ENCODE measurements around the gene TRIM46. TPM values are rescaled to one million over a fixed set of nuclear protein-coding genes. Genes with fewer than 3 reads are reported as not detected.

Gene TRIM46
- 0.63 and 1.9 TPM in 2 replicates for total RNA-seq (2014; rRNA removed; shearing (Covaris generic))

- peak; percentile 68 for DNase-seq (ENCODE audit: low read depth)
Observed at GRCh38 chr1:155173478-155174323, at the start of gene TRIM46. TRIM46 (plus strand) TSS chr1:155173849; CDS start chr1:155173967, 118 bp downstream.

DNA sequence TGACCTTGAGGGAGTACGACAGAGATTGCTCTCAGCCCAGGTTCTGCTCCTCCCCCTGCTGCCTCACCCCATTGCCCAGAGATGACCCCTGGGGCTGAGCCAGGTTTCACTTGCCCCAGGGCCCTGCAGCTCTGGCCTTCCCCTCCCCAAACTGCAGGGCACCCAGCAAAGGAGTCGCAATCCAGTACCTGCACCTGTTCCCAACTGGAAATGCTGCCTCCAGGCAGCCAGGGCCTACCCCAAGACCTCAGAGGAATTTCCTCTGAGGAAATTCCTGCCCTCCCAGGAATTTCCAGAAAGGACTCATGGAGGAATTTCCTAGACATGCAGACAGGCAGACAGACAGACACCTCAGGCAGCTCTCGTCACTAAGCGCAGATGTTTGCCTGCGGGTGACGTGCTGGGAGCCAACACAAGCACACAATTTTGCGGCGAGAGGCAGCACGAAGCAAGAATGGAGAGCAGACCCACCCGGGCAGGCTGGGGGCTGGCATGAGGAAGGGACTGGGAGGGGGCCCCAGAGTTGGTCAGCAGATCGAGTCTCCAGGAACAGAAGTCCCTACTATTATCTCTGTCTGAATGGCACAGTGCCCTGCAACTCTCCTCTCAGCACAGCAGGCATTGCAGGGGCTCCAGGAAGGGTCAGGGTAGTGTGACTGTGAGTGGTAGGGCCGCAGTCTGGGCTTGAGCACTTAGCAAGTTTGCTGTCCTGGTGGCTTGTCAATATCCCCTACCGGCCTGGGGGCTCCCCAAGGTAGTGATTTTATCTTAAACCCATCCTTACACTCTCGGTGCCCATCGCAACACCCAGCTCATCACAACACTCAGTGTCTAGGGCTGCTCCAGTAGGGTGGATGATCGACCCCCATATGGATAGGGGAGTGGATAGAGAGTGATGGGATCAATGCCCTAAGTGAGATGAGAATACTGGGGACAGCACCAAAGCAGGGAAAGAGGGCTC lies 48.9 kb upstream of the TRIM46 start:
- peak; percentile 88 for DNase-seq (ENCODE audit: low read depth)

GRCh38 chr1:155125511-155125945 lies 48.1 kb upstream of the TRIM46 start:
- no peak for DNase-seq (ENCODE audit: low read depth)

GRCh38 chr1:155125946-155126555 lies 47.6 kb upstream of the TRIM46 start:
- peak; percentile 49 for DNase-seq (ENCODE audit: low read depth)

DNA sequence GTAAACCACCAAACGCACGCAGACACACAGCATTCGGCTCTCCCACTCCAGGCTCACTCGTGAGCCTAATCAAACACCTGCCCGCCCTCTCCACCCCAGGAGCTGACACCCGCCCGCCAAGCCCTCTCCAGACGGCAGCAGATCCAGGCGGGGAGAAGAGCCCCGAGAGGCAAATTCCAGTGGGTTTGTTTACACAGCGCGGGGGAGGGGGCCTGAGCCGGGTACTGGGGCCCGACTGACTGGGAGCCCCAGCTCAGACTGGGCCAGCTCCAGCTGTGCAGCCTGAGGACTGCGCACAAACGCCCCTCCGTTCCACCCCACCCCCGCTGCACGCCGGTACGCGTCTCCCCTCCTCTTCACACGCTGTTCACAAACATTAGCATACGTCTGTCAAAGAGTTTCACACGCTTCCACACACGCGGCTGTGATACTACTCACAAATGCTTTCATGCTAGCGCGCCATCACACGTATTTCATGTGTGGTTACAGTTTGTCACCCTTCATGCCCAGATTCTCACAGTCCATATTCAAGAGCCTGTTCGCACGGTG lies 47.0 kb upstream of the TRIM46 start:
- DNase-seq (ENCODE audit: low read depth): peak; percentile 70

DNA sequence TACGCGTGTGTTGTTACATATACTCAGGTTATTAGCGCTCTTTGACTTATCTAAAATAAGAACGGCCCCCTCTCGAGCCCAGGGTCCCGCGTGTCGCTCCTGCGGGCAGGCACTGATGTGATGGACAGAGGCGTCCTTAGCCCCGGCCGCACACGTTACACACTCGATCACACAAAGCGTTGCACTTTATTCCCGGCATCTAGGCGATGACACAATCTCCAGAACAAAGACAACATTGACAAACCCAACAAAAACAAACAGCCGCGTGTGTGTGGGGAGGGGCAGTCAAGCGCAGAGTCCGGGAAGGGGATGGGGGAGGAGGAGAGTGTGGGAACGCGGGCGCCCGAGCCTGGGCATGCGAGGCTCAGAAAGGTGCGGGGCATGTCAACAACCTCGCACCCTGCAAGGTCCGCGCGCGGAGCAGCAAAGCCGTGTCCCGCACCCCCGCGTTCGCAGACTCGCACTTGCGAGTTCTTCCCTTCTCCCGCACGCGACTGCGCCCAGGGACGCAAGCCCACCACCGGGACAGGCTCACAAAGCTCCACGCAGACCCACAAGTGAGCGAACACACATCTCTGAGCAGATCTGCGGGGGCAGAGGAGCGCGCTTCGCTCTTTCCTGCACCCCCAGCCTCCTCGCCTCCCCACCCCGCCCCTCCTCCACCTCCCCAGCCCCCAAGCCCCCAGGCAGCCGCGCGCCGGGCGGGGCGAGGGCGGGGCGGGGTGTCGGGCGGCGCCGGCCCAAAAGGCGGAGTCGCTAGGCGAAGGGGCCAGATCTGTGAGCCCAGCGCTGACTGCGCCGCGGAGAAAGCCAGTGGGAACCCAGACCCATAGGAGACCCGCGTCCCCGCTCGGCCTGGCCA lies 46.3 kb upstream of the TRIM46 start, which contains the start of gene EFNA1:
TSS of gene EFNA1 (plus strand) at position 772 of the 862 bp plus-strand sequence. CDS start 102 bp downstream, outside the sequence.
- DNase-seq (ENCODE audit: low read depth): peak; percentile 85

DNA sequence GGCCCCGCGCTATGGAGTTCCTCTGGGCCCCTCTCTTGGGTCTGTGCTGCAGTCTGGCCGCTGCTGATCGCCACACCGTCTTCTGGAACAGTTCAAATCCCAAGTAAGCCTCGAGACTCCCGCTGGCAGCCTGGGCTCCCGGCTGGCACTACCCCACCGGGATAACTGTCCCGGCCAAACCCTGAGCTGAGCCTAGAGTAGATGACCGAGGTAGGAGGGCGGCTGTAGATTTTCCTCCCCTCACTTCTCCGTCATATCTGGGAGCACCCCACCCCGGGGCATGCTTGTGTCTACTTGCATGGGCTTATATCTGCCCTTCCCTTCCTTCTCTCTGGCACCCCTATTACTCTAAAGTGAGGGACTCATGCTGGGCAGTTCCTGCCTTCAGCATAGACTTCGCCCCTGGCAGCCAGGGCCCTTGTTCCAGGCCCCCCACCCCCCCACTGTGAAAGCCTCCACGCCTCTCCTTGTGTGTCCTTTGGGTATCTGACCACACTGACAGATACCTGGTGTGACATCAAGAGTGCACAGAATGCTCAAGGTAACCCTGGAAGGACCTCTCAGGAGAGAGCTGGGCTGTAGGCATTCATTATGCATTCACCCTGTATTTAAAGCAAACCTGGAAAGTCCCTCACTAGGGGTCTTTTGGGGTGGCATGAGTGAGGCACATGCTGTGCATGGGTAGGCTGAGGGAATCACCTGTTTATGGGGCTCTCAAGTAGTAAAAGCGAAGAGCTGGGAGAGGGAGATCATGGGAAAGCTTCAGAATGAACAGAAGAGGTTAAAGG lies 45.5 kb upstream of the TRIM46 start:
- DNase-seq (ENCODE audit: low read depth): no peak

GRCh38 chr1:155128755-155129473 lies 44.7 kb upstream of the TRIM46 start:
- peak; percentile 59 for DNase-seq (ENCODE audit: low read depth)

- no peak for DNase-seq (ENCODE audit: low read depth)
Observed at GRCh38 chr1:155130272-155131006, 43.2 kb upstream of the TRIM46 start.

GRCh38 chr1:155131285-155131684 lies 42.4 kb upstream of the TRIM46 start:
- DNase-seq (ENCODE audit: low read depth): no peak

- DNase-seq (ENCODE audit: low read depth): no peak
Observed at GRCh38 chr1:155131856-155132255, 41.8 kb upstream of the TRIM46 start.

DNA sequence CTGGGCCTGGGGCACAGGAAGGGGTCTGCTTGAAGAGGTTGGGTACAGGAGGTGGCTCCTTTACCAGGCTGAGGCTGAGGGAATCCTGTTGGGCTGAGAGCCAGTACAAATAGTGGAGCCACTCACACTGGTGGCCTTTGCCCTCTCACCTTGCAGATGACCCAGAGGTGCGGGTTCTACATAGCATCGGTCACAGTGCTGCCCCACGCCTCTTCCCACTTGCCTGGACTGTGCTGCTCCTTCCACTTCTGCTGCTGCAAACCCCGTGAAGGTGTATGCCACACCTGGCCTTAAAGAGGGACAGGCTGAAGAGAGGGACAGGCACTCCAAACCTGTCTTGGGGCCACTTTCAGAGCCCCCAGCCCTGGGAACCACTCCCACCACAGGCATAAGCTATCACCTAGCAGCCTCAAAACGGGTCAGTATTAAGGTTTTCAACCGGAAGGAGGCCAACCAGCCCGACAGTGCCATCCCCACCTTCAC lies 39.8 kb upstream of the TRIM46 start:
- DNase-seq (ENCODE audit: low read depth): no peak

DNA sequence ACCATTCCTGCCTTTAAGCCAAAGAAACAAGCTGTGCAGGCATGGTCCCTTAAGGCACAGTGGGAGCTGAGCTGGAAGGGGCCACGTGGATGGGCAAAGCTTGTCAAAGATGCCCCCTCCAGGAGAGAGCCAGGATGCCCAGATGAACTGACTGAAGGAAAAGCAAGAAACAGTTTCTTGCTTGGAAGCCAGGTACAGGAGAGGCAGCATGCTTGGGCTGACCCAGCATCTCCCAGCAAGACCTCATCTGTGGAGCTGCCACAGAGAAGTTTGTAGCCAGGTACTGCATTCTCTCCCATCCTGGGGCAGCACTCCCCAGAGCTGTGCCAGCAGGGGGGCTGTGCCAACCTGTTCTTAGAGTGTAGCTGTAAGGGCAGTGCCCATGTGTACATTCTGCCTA lies 39.3 kb upstream of the TRIM46 start:
- DNase-seq (ENCODE audit: low read depth): no peak

GRCh38 chr1:155134880-155135414 lies 38.7 kb upstream of the TRIM46 start:
- DNase-seq (ENCODE audit: low read depth): peak; percentile 99

DNA sequence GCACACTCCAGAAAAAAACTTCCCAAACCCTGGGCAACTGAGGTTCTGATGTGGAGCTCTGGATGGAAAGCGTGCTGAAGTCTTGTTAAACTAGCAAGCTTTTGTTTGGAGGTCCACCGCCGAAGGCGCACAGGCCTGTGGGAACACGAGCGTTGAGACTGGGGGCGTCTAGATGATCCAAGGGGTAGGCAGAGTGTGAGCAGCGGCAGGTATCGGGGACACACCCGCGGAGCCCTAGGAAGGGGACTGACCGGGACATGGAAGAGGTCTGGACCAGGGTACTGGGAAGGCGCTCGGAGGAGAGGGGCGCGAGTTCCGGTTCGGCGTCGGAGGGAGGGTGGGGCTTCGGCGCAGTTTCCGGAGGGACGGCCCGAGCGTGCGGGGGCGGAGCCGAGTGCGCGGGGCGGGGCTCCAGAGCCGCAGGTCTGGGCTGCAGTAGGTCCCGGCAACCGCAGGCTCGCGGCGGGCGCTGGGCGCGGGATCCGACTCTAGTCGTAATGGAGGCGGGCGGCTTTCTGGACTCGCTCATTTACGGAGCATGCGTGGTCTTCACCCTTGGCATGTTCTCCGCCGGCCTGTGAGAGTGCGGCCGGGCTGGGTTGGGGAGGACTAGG lies 38.1 kb upstream of the TRIM46 start, which contains the start of gene SLC50A1:
TSS of gene SLC50A1 (plus strand) at position 438 of the 614 bp plus-strand sequence. CDS start at position 498, 60 bp downstream.
- DNase-seq (ENCODE audit: low read depth): peak; percentile 98

- DNase-seq (ENCODE audit: low read depth): no peak
Observed at GRCh38 chr1:155136748-155137147, 36.9 kb upstream of the TRIM46 start.
